Measurements from ENCODE around the gene NARS2. TPM values are rescaled to one million over a fixed set of nuclear protein-coding genes. Genes with fewer than 3 reads are reported as not detected.

The NARS2 gene
- total RNA-seq, 1 experiment from 2014 or later = 29.1 TPM

GRCh38 chr11:78415338-78415737, 159.3 kb downstream of the NARS2 start:
- no peak for DNase-seq (ENCODE audit: low spot score)

DNA sequence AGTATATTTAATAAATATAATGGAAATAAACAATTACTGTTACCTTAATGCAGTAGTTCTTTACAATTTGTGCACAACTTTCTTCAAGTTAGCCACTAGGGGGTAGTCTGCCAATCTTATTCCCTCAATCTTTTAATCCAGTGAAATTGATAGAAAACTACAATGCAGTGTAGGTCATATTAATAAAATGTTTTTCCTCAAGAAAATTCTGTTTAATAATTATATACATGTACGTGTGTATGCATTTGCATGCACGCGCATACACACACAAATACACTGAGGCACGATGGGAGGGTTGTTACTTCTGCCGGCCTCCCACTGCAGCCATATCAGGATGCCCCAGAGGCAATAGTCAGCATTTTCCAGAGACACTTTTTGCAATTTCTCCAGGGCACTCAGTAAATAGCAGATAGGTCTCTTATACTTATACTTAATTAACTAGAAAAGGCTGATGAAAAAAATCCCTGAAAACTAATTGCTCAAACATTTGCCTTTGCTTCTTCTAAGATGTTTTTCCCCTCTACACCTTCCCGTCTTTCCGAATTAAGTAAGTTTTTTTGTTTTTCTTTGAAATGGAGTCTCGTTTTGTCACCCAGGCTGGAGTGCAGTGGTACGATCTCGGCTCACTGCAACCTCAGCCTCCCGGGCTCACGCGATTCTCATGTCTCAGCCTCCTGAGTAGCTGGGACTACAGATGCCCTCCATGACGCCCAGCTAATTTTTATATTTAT, 160.2 kb downstream of the NARS2 start:
- no peak for DNase-seq (ENCODE audit: low spot score)

DNA sequence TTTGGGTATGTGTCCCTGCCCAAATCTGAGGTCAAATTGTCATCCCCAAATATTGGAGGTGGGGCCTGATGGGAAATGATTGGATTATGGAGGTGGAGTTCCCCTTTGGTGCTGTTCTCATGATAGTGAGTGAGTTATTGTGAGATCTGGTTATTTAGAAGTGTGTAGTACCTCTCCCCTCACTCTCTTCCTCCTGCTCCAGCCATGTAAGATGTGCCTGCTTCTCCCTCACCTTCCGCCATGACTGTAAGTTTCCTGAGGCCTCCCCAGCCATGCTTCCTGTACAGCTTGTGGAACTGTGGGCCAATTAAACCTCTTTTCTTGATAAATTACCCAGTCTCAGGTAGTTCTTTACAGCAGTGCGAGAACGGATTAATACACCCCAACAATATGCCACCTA, 166.0 kb downstream of the NARS2 start:
- no peak for DNase-seq (ENCODE audit: low spot score)

DNA sequence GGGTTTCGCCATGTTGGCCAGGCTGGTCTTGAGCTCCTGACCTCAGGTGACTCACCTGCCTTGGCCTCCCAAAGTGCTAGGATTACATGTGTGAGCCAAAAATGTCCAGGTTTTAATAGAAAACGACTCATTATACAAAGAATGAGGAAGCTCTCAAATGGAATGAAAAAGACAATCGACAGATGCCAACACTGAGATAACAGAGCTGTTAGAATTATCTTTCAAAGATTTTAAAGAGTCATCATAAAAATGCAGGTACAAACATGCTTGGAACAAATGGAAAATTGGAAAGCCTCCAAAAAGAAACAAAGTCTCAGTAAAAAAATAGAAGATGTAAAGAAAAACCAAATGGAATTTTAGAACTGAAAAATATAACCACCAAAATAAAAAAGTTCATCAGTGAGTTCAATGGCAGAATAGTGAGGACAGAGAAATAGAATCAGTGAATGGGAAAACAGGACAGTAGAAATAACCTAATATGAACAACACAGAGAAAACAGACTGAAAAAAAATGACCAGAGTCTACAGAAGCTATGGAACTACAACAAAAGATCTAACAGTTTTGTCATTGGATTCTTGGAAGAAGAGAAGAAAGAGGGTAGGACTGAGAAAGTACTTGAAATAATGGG, 168.0 kb downstream of the NARS2 start:
- DNase-seq (ENCODE audit: low spot score) = no peak

- DNase-seq (ENCODE audit: low spot score) = no peak
These were observed 168.9 kb downstream of the NARS2 start for GRCh38 chr11:78405805-78406204.

- no peak for DNase-seq (ENCODE audit: low spot score)
These were observed 170.9 kb downstream of the NARS2 start for GRCh38 chr11:78403781-78404180.

DNA sequence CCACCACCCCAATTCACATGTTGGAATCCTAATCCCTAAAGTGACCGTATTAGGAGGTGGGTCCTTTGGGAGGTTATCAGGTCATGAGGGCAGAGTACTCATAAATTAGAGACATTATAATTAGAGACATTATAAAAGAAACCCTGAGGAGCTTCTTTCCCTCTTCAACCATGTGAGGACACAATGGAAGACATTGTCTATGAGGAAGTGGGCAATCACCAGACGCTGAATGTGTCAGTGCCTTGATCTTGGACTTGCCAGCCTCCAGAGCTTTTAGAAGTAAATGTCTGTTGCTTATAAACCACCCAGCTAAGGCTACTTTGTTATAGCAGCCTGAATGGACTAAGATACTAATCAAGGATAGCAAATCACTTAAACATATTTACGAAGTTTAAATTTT, 171.8 kb downstream of the NARS2 start:
- DNase-seq (ENCODE audit: low spot score) = no peak

DNA sequence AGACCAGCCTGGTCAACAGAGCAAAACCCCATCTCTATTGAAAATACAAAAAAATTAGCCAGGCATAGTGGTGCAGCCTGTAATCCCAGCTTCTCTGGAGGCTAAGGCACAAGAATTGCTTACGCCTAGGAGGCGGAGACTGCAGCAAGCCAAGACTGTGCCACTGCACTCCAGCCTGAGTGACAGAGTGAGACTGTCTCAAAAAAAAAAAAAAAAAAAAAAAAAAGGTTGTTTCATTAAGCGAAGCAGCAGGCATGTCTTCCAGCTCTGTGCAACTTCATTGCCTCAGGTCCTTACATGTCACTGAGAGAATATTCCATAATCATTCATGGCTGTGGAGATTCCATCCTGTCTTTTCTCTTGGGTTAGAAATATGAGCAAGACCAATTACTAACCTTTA, 174.0 kb downstream of the NARS2 start:
- DNase-seq (ENCODE audit: low spot score) = no peak

DNA sequence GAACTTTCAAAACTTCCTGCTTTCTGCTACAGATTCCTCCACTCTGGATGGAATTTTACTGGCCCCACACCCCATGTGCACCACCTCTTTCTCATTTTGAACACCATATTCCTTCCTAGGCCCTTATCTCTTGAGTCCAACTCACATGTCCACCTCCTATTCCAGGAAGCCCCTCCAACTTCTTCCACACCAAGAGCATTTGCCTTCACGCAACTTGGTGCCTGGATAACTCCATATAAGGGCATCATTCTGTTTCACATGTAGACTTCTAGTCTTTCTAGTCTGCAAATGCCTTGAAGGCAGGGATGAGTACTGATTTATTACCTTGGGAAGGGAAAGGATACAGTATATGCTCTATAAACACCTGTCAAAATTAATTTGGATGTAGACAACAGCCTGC, 174.5 kb downstream of the NARS2 start:
- no peak for DNase-seq (ENCODE audit: low spot score)

DNA sequence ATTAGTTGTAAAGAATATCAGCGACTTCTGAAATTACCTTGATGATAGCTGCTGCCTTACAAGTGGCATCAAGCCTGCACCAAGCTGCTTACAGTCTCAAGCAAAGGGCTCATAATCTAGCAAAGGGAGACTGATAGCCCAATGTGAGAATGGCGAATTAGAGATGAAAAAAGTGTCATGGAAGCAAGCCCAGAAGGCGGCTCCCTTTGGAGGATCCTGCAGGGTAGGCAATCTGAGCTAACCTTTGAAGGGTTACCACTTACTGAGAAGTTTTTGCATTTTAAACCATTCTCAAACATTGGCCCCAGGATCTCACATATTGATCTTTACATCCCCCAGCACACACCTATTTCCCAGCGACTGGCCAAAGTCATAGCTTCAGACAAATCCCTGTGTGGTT, 175.5 kb downstream of the NARS2 start:
- no peak for DNase-seq (ENCODE audit: low spot score)

DNA sequence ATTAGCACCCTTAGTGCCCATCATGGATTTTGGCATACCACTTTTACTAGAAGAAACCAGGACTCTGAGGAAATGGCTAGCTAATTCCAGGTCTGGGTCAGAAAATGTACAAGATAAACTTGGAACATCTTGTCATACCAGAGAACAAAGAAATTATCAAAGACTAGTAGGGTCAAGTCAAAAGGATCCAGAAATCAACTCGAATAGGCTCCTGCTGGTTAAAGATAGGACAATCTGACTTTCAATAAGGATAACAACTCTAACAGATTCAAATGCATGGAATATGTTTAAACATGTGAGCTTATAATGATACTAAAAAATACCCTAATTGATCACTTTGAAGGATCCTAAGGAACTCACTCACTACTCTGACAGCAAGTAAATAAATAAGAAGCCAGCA, 175.9 kb downstream of the NARS2 start:
- DNase-seq (ENCODE audit: low spot score) = no peak

- no peak for DNase-seq (ENCODE audit: low spot score)
These were observed 177.3 kb downstream of the NARS2 start for GRCh38 chr11:78397398-78397797.

- no peak for DNase-seq (ENCODE audit: low spot score)
These were observed 179.1 kb downstream of the NARS2 start for GRCh38 chr11:78395597-78395996.

DNA sequence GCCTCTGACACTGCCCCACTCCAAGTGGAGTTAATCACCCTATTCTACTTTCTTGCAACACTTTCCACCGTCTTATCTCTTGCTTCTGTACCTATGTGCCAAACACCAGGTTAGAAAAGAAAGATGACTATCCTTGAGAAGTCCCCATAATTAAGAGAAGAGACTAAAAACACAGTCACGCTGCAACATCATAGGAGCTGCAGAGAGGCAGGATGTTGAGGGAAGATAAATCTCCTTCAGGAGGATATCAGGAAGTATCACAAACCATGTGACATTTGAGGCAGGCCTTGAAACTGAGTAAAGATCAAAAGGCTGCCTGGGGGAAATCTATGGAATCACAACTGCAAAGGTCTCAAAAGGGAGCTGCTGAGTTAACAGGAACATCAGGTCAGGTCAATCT, 181.8 kb downstream of the NARS2 start:
- DNase-seq (ENCODE audit: low spot score) = no peak

DNA sequence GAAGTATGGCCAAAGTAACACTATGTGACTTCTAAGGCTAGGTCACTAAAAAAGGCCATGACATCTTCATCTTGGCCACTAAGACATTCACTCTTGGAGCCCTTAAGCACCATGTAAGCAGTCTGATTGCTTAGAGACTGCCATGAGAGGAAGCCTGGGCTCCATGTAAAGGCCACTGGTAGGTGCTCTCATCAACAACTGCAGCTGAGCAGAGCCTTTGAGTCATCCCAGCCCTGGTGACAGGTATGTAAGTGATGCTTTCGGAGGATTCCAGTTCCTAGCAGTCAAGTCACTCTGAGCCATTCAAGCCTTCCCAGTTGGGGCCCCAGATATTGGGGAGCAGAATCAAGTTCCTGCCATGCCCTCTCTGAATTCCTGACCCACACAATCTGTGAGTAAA, 183.2 kb downstream of the NARS2 start:
- no peak for DNase-seq (ENCODE audit: low spot score)

GRCh38 chr11:78390809-78391208, 183.9 kb downstream of the NARS2 start:
- no peak for DNase-seq (ENCODE audit: low spot score)

DNA sequence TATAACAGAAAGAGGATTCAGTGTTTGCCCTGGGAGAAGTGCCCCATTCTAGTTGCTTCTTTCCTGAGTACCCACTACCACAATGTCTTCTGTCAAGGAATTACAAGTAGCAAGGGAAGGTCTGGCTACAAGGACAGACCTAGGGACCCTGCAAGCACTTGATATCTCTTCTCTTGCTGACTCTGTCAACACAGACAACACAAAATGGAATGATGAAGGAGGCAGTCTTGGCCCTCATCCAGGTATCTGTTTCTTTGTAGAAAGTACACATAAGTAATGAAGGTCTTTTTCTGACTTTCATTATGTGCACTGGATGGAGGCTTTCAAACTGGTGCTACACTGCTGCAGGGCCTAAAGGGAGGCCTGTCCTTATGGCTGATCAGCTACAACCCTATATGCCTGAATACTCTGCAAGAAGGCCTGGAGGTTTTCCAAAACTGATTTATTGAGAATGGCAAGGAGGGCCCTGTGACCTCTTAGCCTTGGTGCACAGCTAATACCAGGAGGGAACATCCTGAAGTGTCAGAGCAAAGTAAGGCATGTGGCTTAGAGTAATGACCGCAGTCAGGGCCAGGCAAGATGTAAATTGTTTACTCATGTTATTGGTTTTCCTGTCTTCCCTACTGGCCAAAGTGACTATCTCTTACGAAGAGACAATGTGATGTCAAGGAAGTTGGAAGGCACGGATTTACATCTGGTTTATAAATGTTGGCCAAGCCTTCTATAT, 188.3 kb downstream of the NARS2 start:
- DNase-seq (ENCODE audit: low spot score) = no peak

Other genes starting within 250 kb of the NARS2 start
- 0.70 and 1.0 TPM in 2 replicates for gene GAB2, start 157.0 kb downstream of the NARS2 start, total RNA-seq (2014; rRNA removed; shearing (Covaris generic))